Erythroblast (primary cell): ENCODE measurements around the gene HAPLN3.

Experiments used
- GATA1 ChIP-seq: IDR thresholded peaks from 2 replicates; pipeline ENCODE4 v1.6.1; 2011; ENCODE audit warnings: low read depth, mild to moderate bottlenecking, control low read depth, low read length, moderate library complexity
- POLR2A ChIP-seq: IDR thresholded peaks from 2 replicates; pipeline ENCODE4 v1.6.1; 2011; ENCODE audit warnings: mild to moderate bottlenecking, low read length

DNA sequence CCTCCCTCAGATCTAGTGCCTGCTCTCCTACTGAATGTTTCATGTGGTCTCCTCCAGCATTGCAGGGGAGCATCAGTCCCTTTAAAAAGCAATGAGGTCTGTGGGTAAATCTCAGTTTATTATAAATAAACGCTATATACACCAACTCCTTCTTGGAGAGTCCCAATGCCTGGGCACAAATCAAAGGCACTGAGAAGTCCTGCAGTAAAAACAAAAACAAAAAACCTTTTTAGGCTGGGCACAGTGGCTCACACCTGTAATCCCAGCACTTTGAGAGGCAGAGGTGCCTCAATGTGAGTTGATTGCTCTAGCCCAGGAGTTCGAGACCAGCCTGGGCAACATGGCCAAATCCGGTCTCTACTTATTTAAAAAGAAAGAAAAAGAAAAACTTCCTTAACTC lies 47.1 kb downstream of the HAPLN3 start:
- TF ChIP-seq POLR2A: no peak
- TF ChIP-seq GATA1: no peak
